Eye (tissue), 1 donor: Measurements from ENCODE around the gene SHISA9.
A peak's percentile ranks its signal among the peaks of the same experiment; 100 is the strongest.
"Not testable (repeated sequence)": the region's sequence is repeated elsewhere in the genome, so short reads cannot be mapped to it uniquely, and the experiment has no call there.

Experiments used
- DNase-seq: peaks from one replicate; pipeline ENCODE4 v3.0.0-alpha.2; 2015

SHISA9 gene

GRCh38 chr16:12900599-12901203 is 697 bp upstream of the SHISA9 start:
- DNase-seq, result peak; percentile 64

DNA sequence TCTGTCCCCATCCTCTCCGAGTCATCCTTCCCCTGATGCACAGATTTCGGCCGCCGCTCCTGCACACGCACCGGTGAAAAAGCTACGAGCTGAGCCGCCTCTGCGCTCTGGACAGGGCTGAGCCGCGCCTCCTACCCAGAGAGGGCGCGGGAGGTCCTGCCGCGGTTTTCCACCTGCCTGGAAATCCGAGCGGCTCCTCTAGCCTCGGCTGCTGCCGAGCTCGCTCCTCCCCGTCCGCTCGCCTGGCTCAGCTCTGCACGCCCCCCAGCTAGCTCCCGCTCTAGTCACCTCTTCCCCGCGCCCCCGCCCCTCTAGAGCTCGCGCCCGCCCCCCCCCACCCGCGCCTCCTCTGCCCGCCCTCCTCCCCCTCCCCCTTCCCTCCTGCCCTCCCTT is 198 bp upstream of the SHISA9 start:
- no peak for DNase-seq

GRCh38 chr16:12902511-12903372 is 1.3 kb downstream of the SHISA9 start:
- DNase-seq, result peak; percentile 61

GRCh38 chr16:12903407-12904328 is 2.3 kb downstream of the SHISA9 start:
- peak; percentile 61 for DNase-seq

DNA sequence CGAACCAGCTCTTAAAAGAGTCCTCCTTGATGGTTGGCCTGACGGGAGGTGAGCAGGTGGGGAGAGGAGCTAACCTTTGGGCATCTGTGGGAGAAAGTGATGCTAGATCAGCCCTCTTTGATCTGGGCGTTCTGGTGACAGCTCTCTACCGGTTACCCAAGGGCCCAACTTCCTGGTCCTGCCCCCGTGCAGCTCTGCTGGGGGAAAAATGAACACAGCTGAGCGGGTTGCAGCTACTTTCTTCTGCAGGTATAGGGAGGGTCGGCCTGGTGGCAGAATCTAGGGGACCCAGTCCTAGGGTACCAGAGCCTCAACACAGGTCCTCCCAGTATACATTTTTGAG is 2.9 kb downstream of the SHISA9 start:
- no peak for DNase-seq

- DNase-seq, result no peak
These were observed 4.9 kb downstream of the SHISA9 start for GRCh38 chr16:12906271-12906670.

DNA sequence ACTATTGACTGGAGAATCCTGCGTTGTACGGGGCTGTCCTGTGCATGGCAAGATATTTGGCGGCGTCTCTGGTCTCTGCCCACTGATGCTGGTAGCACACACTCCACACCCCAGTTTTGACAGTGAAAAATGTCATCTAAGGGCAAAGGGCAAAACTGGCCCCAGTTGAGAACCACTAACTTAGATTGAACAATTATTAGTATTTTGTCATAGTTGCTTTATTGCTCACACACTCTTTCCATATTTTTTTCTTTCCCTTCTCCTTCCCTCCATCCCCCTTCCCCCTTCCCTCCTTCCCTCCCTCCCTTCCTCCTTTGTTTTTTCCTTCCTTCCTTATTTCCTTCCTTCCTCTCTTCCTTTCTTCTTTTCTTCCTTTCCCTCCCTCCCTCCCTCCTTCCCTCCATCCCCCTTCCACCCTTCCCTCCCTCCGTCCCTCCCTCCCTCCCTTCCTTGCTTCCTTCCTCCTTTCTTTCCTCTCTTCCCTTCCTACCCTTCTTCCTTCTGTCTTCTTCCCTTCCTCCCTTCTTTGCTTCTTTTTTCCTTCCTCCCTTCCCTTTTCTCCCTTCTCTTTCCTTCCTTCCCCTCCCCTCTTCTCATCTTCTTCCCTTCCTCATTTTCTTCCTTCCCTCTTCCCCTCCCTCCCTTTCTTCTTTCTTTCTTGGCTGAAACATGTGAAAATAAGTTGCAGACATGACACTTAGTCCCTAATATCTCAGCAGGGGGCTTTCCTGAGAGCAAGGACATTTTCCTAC is 5.5 kb downstream of the SHISA9 start:
- no peak for DNase-seq

GRCh38 chr16:12907670-12908233 is 6.4 kb downstream of the SHISA9 start:
- DNase-seq, result no peak

DNA sequence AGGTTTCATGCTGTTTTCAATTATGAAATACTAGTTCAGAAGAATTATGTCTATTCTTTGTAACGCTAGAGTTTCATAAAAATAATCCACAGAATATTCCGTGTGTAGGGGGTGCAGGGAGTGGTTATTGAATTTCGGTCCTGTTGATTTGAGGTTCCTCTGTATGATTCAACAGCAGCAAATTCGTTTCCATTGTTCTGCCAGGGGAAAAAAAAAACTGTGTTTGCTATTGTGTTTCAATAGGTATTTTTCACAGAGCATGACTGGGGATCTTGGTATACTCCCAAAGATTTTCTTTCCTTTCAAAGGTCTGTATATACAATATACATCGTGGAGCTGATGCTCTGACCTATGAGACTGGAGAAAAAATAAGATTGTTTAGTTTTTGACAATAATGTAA is 15.8 kb downstream of the SHISA9 start:
- no peak for DNase-seq

DNA sequence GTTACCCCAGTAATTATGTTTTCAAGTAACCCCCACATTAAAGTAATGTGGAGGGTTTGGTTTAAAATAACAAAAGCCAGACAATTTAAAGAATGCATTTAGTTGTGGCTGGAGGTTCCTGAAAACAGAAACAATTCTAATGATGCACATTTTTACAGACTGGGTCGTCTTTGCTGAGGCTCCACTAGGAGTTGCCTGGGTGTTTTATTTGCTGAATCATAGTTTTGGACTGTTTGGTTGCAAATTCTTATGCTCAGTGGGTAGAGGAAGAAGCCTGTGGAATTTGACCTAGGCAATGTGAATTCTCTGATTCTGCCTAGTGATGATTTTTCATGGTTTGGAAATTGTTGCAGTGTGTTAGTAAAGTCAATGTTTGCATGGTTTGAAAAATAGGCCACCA is 16.3 kb downstream of the SHISA9 start:
- no peak for DNase-seq

DNA sequence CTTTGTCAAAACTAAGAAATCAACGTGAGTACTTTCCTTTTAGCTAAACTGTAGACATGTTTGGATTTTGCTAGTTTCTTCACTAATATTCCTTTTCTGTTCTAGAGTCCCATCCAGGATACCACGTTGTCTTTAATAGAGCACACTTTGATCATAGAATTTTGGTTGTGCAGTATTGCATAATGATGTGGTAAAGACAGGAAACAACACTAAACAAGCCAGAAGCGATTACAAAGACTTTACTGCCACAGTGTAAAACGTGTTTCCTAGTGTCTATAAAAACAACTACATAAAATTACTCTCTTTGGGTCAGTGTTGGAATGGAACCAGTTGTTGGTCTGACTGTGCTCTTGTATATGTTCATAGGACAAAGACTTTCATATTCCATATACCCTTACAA is 19.3 kb downstream of the SHISA9 start:
- no peak for DNase-seq

DNA sequence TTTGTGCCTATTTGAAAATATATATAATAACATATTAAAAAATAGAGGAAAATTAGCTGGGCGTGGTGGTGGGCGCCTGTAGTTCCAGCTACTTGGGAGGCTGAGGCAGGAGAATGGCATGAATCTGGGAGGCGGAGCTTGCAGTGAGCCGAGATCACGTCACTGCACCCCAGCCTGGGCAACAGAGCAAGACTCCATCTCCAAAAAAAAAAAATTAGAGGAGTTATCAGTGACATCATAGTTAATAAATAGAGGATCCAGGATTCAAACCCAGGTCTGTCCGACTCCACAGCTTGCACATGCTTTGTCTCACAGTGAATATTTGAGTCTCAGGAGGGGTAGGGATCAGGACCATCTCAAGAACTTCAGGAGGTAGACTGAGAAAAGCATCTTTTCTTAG is 22.2 kb downstream of the SHISA9 start:
- not testable (repeated sequence) for DNase-seq

- DNase-seq, result no peak
These were observed 23.8 kb downstream of the SHISA9 start for GRCh38 chr16:12925026-12925800.

DNA sequence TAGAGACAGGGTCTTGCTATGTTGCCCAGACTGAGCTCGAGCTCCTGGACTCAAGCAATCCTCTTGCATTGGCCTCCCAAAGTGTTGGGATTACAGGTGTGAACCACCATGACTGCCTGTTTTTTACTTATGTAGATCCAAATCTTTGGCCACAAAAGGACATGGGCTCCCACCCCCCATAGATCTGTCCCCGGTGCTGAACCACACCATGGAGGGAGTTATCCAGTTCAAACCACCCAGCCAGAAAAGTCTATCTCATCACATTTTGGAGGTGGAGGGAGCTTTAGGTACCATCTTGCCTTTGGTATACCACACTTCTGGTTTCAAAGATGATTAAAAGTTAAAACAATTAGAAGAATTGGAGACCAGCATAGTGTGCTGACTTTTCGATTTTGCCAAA is 26.2 kb downstream of the SHISA9 start:
- no peak for DNase-seq

- no peak for DNase-seq
These were observed 29.5 kb downstream of the SHISA9 start for GRCh38 chr16:12930881-12931280.

DNA sequence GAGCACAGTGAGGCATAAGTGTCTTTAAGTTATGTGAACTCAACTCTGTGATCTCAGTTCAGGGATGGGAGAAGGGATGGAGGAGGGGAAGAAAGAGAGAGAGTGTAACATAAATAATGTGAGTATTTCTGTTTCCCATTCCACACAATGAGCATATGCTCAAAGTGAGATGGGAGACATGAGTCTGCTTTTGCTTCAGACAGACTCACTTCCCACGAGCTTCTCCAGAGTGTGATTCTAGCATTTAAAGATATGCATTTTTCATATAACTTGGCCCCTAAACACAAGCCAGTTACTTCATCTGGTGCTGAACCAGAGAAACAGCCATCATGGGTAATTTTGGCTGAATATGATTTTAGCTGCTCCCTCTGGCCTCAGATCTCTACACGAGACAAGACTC is 35.0 kb downstream of the SHISA9 start:
- no peak for DNase-seq

- DNase-seq, result no peak
These were observed 40.5 kb downstream of the SHISA9 start for GRCh38 chr16:12941896-12942295.

DNA sequence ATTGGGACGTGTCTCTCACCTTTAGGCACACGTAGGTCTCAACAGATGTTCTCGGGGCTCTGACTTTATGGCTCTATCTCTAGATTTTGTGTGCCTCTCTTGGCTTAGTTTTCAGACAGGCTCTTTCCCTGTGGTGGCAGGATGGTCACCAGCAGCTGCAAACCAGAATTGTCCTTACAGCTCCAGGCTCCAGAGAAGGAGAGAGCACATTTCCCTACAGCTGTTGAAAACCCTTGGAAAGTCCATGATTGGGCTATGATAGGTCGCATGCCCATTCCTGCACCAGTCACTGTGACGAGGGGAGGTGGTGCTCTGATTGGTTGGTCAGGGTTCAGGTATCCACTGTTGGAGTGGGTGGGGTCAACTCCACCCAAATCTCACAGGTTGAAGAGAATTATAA is 41.5 kb downstream of the SHISA9 start:
- no peak for DNase-seq

- no peak for DNase-seq
These were observed 42.9 kb downstream of the SHISA9 start for GRCh38 chr16:12944300-12944699.

DNA sequence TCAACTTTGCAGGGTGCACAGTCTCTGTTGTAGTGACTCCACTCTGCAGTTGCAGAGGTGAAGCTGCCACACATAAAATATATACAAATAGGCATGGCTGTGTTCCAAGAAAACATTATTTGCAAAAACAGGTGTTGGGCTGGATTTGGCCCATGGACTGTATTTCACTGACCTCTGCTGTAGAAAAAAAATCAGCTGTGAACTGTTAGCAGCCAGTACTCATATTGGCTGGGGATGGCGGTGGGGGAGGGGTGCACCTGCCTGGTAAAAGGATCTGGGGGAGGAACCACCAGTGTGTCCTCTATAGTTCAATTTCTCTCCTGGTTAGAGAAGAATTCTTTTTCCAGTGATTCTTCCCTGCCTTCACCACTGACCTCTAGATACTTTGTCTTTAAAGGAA is 50.0 kb downstream of the SHISA9 start:
- DNase-seq, result no peak

DNA sequence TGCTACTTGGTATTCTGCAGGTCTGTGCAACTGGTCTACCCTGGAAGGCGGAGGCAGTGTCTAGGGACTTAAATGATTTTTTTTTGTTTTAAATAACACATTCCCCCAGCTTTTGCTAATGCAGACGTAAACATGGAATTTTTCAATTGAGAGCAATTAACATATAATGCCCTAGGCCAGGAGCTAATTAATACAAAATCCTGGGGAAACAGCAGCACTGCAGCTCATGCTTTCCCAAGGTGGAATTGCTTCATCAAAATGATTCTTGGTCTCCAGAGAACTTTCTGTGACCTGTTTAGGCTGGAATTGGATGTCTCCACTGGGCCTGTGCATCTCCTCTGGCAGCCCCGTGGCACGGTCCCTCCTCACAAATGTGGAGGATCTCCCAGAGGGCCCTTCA is 50.6 kb downstream of the SHISA9 start:
- no peak for DNase-seq

DNA sequence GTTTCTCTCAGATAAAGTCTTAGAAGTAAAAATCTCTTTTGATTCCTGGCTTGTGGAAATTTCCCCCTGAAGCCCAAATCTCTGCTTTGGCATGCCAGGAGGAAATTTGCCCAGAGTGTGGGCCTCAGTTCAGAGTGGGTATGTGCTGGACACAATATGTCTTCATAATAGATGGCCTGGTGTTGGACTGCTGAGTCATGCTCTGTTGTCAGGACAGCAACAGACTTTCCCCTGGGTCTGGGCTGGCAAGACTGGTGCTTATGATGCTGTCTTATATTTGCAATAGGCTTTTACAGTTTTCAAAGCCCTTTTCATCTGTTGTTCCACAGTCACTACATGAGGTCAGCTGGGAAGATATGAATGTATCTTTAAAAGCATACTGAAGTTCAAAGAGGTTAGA is 57.0 kb downstream of the SHISA9 start:
- no peak for DNase-seq
